Kidney (tissue), 14 donors: ENCODE data around the gene BTBD7. TPM values are rescaled to one million over a fixed set of nuclear protein-coding genes. Genes with fewer than 3 reads are reported as not detected.

Experiments used
- DNase-seq, 5 donors: peaks; one replicate each; pipeline ENCODE4 v3.0.0-alpha.2; 2013 to 2020
- FAIRE-seq: peaks from 2 replicates; lab custom pipeline; 2012; peaks lifted over from hg19 to GRCh38; lab: Jason Lieb, UNC
- H3K27ac ChIP-seq, 2 donors: one replicate each; pipeline ENCODE4 v1.7.0; 2013; ENCODE audit warnings: low read depth in 2 of 2, low read length in 2 of 2, inconsistent platforms in 1 of 2
- H3K27me3 ChIP-seq: one replicate; pipeline ENCODE4 v1.7.1; 2013; ENCODE audit warnings: low read length, inconsistent platforms; ENCODE audit not compliant: control insufficient read depth, insufficient read depth
- H3K36me3 ChIP-seq, 3 donors: one replicate each; pipeline versions ENCODE4 v1.7.0 to v1.7.1; 2013; ENCODE audit warnings: low read length in 3 of 3, control low read depth in 1 of 3, inconsistent platforms in 1 of 3; ENCODE audit not compliant: insufficient read depth in 3 of 3, control insufficient read depth in 2 of 3
- H3K4me1 ChIP-seq, 3 donors: one replicate each; pipeline versions ENCODE4 v1.7.0 to v1.7.1; 2013; ENCODE audit warnings: low read length in 3 of 3, inconsistent platforms in 1 of 3, low read depth in 1 of 3; ENCODE audit not compliant: control insufficient read depth in 2 of 3, insufficient read depth in 2 of 3
- H3K4me3 ChIP-seq, 3 donors: one replicate each; pipeline versions ENCODE4 v1.7.0 to v1.8.1; 2013; ENCODE audit warnings: low read length in 3 of 3, control low read depth in 1 of 3, inconsistent platforms in 1 of 3
- H3K9ac ChIP-seq, 3 donors: one replicate each; pipeline versions ENCODE4 v1.7.0 to v1.7.1; 2013; ENCODE audit warnings: low read length in 3 of 3, control low read depth in 1 of 3, inconsistent platforms in 1 of 3
- H3K9me3 ChIP-seq, 3 donors: one replicate each; pipeline versions ENCODE4 v1.7.0 to v1.7.1; 2013; ENCODE audit warnings: low read length in 3 of 3, control low read depth in 1 of 3, inconsistent platforms in 1 of 3; ENCODE audit not compliant: control insufficient read depth in 2 of 3, insufficient read depth in 1 of 3
- intact Hi-C: fragments of 100-400 bp; cut with DNase I; formaldehyde crosslinking; loops from one replicate; pipeline ENCODE4 v1.11.1; 2022
- polyA plus RNA-seq: library from polyadenylated mRNA; stranded (reverse); fragments of 350-450 nt; fragmentation: Illumina TruSeq; extraction: RNeasy Lipid Tissue Mini Kit (QIAGEN cat#74804); gene quantifications from one replicate; pipeline ENCODE4 v1.2.3, GENCODE V29; 2014; ENCODE audit warnings: low read depth, low replicate concordance; ENCODE audit not compliant: insufficient read depth
- total RNA-seq: library from RNA; stranded (reverse); fragmentation: NEBNext Ultra II Directional; extraction: Animal tissue kit (Norgen Biotek cat#: 25700); gene quantifications from one replicate; pipeline ENCODE4 v1.2.1, GENCODE V29; 2021
- TF ChIP-seq, protein P1 (sequence below): IDR thresholded peaks from 3 replicates; pipeline ENCODE4 v1.5.1; 2012; ENCODE audit warnings: mild to moderate bottlenecking, moderate library complexity, borderline replicate concordance; ENCODE audit not compliant: insufficient read depth; ENCODE audit errors: extremely low read depth
- donor health status: control.
- donor health status: control.
- donor health status: control.
- donor health status: control.
- donor health status: control.
- donor health status: DM: yes; HTN: yes; CAD: no.
- donor health status: Normal renal cell carcinoma (clear cell type).

Gene BTBD7
- total and polyA plus RNA-seq, 2 donors from 2014 or later: 10.3 to 78.2 TPM

DNA sequence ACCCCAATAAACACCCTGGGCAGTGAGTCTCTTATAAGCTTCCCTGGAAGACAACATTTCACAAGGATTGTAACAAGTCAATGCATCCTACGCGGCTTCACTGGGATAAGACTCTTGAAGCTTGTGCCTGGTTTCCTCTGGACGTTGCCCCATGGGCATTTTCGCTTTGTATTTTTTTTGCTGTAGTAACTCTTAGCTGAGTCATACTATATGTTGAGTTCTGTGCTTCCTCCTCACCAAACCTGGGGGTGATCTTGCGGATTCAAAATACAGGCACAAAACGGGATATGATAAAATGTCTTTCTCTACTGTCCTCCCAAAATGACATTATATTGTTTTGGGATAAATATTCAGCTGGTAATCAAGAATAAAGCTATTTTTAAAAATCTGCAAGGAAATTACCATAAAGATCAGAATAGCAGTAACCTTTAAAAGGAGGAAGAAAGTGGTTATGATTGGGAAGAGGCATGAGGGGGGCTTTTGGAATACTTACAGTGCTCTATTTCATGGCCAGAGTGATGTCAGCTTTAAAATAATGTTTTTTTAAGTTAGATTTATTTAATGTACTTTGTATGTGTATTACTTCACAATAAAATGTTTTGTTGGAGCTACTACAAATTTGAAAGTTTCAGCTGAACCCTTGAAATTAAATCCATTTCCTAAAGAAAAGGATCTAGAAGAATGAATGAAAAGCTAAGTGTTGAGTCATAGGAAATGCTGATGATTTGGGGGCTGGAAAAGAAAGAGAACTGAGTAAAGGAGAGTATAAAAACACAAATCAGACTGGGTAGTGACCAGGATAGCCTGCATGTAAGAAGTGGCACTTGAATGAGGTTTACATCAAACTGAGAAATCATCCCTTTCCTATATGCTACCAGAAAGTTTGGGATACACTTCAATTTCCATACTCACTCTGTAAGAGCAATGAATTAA lies 14.7 kb downstream of the BTBD7 start:
- H3K4me1 ChIP-seq: peaks cover 3 to 12% (median 7%) of the 10 kb centered on the region in 3 donors
- FAIRE-seq: no peak
- peak overlapping the region in 1 of 3 donors; percentile 4 for H3K9ac ChIP-seq

DNA sequence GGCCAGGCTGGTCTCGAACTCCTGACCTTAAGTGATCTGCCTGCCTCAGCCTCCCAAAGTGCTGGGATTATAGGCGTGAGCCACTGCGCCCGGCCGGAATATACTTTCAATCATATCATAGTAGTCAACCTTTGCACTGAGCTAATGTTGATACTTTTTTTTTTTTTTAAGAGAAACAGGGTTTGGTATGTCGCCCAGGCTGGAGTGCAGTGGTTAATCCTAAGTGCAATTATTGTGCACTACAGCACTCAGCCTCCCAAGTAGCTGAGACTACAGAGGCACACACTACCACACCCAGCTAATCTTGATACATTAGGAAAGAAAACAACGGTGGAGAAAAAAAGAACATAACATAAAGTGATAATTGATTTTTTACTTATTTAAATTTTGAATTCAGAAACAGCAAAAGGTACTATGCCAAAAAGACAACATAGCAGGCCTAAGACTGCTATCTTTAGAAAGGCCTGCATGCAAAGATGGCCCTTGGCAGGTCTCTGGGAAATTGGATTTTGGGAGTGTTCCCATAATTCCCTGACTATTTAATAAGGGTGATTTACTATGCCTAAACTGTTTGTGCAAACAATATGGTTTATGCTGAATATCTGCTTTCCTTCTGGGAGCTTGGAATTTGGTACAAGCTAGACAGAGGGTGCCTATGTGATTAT lies 15.5 kb downstream of the BTBD7 start:
- peaks cover 3 to 15% (median 10%) of the 10 kb centered on the region in 3 donors for H3K4me1 ChIP-seq
- TF ChIP-seq, protein P1, sequence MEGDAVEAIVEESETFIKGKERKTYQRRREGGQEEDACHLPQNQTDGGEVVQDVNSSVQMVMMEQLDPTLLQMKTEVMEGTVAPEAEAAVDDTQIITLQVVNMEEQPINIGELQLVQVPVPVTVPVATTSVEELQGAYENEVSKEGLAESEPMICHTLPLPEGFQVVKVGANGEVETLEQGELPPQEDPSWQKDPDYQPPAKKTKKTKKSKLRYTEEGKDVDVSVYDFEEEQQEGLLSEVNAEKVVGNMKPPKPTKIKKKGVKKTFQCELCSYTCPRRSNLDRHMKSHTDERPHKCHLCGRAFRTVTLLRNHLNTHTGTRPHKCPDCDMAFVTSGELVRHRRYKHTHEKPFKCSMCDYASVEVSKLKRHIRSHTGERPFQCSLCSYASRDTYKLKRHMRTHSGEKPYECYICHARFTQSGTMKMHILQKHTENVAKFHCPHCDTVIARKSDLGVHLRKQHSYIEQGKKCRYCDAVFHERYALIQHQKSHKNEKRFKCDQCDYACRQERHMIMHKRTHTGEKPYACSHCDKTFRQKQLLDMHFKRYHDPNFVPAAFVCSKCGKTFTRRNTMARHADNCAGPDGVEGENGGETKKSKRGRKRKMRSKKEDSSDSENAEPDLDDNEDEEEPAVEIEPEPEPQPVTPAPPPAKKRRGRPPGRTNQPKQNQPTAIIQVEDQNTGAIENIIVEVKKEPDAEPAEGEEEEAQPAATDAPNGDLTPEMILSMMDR: no peak
- H3K9ac ChIP-seq: no peak overlapping the region
- peaks cover 0 to 2% (median 0%) of the 10 kb centered on the region in 3 donors for H3K36me3 ChIP-seq
- no peak for FAIRE-seq
- intact Hi-C loops: no loop called here
- DNase-seq: no peak
- H3K27ac ChIP-seq: peak overlapping the region in 1 of 2 donors; percentile 51
- no peaks in the 10 kb centered on the region for H3K27me3 ChIP-seq
- H3K9me3 ChIP-seq: no peaks in the 10 kb centered on the region
- H3K4me3 ChIP-seq: no peak overlapping the region

More for the DNA sequence above, 14.7 kb downstream of the BTBD7 start:
- H3K4me3 ChIP-seq: peak overlapping the region in 1 of 3 donors; percentile 10
- H3K9me3 ChIP-seq: no peaks in the 10 kb centered on the region
- intact Hi-C loops: no loop called here
- peak overlapping the region; percentile 23 to 51 for H3K27ac ChIP-seq
- peaks cover 0 to 2% (median 0%) of the 10 kb centered on the region in 3 donors for H3K36me3 ChIP-seq
- TF ChIP-seq, protein P1: no peak
- no peaks in the 10 kb centered on the region for H3K27me3 ChIP-seq
- DNase-seq: no peak

DNA sequence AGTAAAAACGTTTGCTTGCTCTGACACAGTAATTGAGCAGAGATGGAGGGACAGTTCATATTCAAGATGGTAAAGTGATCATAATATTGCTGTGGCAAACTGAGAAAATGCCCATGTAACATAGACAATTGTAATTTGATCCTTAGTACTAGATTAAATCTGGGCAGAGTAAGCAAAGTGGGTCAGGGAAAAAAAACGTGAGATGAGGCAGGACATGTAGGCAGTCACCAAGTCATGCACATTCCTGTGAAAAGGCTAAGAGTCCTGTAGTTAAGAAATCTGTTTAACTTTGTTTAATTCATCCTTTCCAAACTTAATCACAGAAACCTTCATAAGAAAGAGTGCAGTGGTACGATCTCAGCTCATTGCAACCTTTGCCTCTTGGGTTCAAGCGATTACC lies 16.1 kb downstream of the BTBD7 start:
- DNase-seq (no peak), FAIRE-seq (no peak)
- peaks cover 0 to 2% (median 0%) of the 10 kb centered on the region in 3 donors for H3K36me3 ChIP-seq
- no peaks in the 10 kb centered on the region for H3K9me3 ChIP-seq
- TF ChIP-seq, protein P1: no peak
- no peak overlapping the region for H3K9ac ChIP-seq
- H3K27me3 ChIP-seq: no peaks in the 10 kb centered on the region
- intact Hi-C loops: no loop called here
- H3K4me1 ChIP-seq: peaks cover 3 to 15% (median 10%) of the 10 kb centered on the region in 3 donors
- H3K4me3 ChIP-seq: no peak overlapping the region
- H3K27ac ChIP-seq: peak overlapping the region; percentile 29 to 59
